ENCODE measurements around the gene RNF144B.
"Not testable (repeated sequence)": the region's sequence is repeated elsewhere in the genome, so short reads cannot be mapped to it uniquely, and the experiment has no call there.

Gene RNF144B

GRCh38 chr6:18347866-18348265 lies 39.3 kb upstream of the RNF144B start:
- DNase-seq (ENCODE audit: low spot score) = no peak
- H3K4me3 ChIP-seq = no peak overlapping the region
- TF ChIP-seq, protein P1, sequence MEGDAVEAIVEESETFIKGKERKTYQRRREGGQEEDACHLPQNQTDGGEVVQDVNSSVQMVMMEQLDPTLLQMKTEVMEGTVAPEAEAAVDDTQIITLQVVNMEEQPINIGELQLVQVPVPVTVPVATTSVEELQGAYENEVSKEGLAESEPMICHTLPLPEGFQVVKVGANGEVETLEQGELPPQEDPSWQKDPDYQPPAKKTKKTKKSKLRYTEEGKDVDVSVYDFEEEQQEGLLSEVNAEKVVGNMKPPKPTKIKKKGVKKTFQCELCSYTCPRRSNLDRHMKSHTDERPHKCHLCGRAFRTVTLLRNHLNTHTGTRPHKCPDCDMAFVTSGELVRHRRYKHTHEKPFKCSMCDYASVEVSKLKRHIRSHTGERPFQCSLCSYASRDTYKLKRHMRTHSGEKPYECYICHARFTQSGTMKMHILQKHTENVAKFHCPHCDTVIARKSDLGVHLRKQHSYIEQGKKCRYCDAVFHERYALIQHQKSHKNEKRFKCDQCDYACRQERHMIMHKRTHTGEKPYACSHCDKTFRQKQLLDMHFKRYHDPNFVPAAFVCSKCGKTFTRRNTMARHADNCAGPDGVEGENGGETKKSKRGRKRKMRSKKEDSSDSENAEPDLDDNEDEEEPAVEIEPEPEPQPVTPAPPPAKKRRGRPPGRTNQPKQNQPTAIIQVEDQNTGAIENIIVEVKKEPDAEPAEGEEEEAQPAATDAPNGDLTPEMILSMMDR (IDR thresholded peaks at IDR 0.05) = no peak
- H3K27ac ChIP-seq = no peak overlapping the region

GRCh38 chr6:18349386-18349785 lies 37.8 kb upstream of the RNF144B start:
- Histone ChIP-seq H3K4me3 (no peak overlapping the region), H3K27ac (no peak overlapping the region)
- TF ChIP-seq, protein P1 (IDR thresholded peaks at IDR 0.05) = no peak
- no peak for DNase-seq (ENCODE audit: low spot score)

- DNase-seq (ENCODE audit: low spot score) = no peak
- TF ChIP-seq, protein P1 (IDR thresholded peaks at IDR 0.05) = no peak
- Histone ChIP-seq H3K4me3 (no peak overlapping the region), H3K27ac (no peak overlapping the region)
Measured at GRCh38 chr6:18350271-18350670, 36.9 kb upstream of the RNF144B start.

DNA sequence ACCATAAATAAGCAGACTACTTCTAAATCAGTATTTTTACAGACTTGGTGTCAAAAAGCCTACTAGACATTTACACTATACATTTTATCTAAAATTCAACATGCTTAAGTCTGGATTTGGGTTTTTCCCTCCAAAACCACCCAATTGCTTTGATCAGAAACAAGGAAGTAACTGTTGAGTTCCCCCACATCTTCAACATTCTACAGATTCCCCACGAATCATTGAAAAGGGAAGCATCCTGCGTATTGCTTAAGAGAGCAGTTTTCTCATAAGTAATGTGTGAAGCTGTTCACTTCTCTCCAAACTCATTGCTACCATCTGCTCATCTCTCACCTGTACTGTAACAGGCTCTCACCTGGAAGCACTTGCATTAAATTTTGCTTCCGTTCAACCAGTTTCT lies 36.4 kb upstream of the RNF144B start:
- Histone ChIP-seq H3K27ac (no peak overlapping the region), H3K4me3 (no peak overlapping the region)
- TF ChIP-seq, protein P1 (IDR thresholded peaks at IDR 0.05) = no peak
- no peak for DNase-seq (ENCODE audit: low spot score)

DNA sequence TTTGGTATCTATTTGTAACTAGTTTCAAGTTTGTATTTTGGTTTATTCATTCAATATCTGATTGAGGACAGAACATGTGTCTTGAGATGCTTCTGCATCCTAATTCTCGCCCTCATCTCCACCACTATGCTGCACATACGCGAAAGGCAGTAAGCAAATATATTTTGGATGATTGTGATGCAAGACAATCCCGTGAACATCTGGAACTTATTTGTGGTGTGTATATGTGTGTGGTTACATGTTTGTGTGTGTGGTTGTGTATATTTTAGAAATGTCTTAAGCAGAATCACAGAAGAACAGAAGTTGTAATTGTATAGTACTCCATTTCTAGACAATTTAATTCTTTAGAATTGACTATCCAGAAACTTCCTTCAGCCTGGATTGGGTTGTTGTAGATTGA lies 35.1 kb upstream of the RNF144B start:
- TF ChIP-seq, protein P1 (IDR thresholded peaks at IDR 0.05) = no peak
- no peak for DNase-seq (ENCODE audit: low spot score)

DNA sequence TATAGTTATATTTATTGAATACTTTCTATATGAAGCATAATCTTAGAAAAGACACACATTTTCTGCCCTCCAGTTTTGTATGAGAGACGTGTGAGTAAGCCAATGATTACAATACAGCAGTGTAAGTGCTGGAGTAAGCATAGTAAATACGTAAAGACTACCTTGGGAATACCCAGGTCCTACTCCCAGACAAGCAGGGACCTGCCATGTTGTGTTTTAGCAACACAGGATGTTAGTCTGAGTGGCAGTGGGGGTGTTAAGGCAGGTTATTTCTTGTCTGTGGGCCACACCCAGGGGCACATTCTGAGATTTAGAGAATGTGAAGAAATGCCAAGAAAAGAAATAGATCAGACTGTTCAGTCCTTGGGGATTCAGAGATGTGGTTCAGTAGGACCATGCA lies 34.3 kb upstream of the RNF144B start:
- no peak overlapping the region for H3K4me3 ChIP-seq
- no peak overlapping the region for H3K27ac ChIP-seq
- DNase-seq (ENCODE audit: low spot score) = no peak

More for the DNA sequence above, 35.1 kb upstream of the RNF144B start:
- no peak overlapping the region for H3K4me3 ChIP-seq
- H3K27ac ChIP-seq = no peak overlapping the region

DNA sequence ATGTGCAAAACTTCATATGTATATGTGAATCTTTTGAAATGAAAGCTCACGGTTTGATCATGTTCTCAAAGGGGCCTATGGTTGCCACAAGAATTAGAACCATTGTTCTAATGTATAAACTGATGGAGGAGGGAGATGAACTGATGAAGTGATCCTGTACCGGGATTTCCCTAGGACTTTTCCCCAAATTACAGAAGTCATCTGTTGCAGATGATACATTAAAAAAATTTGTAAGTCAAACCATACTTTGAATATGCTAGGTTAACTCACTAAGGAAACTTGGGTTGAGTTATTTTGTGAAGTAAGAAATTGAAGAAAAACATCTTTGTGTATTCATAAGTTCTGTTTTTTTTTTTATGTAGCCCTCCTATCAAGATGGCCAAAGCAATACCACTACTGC lies 33.9 kb upstream of the RNF144B start:
- DNase-seq (ENCODE audit: low spot score) = no peak
- Histone ChIP-seq H3K4me3 (no peak overlapping the region), H3K27ac (no peak overlapping the region)
- TF ChIP-seq, protein P1 (IDR thresholded peaks at IDR 0.05) = no peak

More for the DNA sequence above, 34.3 kb upstream of the RNF144B start:
- TF ChIP-seq, protein P1 (IDR thresholded peaks at IDR 0.05) = no peak

GRCh38 chr6:18357546-18357945 lies 29.6 kb upstream of the RNF144B start:
- not testable (repeated sequence) for DNase-seq (ENCODE audit: low spot score); H3K27ac ChIP-seq; H3K4me3 ChIP-seq
